Right lobe of liver (tissue), 4 donors: Measurements from ENCODE around the gene C2CD3.

Experiments
- POLR2A ChIP-seq: fragments of 450-650 bp; IDR thresholded peaks from one replicate; pipeline ENCODE4 v1.6.1; 2017; ENCODE audit warnings: antibody characterized with exemption, mild to moderate bottlenecking
- TF ChIP-seq, protein P1 (sequence below), 4 donors: fragments of 200-600 bp in 3 of 4; fragments of 450-650 bp in 1 of 4; IDR thresholded peaks; one replicate each; pipeline versions ENCODE4 v1.5.1 to v1.8.0; 2016 to 2022; ENCODE audit warnings: antibody characterized with exemption in 4 of 4, mild to moderate bottlenecking in 2 of 4
- donor health status: DM: no; HTN: no; CAD: no.
- donor health status: DM: no; HTN: no; CAD: no.
- donor health status: DM: no; HTN: yes; CAD: no.

- TF ChIP-seq, protein P1, sequence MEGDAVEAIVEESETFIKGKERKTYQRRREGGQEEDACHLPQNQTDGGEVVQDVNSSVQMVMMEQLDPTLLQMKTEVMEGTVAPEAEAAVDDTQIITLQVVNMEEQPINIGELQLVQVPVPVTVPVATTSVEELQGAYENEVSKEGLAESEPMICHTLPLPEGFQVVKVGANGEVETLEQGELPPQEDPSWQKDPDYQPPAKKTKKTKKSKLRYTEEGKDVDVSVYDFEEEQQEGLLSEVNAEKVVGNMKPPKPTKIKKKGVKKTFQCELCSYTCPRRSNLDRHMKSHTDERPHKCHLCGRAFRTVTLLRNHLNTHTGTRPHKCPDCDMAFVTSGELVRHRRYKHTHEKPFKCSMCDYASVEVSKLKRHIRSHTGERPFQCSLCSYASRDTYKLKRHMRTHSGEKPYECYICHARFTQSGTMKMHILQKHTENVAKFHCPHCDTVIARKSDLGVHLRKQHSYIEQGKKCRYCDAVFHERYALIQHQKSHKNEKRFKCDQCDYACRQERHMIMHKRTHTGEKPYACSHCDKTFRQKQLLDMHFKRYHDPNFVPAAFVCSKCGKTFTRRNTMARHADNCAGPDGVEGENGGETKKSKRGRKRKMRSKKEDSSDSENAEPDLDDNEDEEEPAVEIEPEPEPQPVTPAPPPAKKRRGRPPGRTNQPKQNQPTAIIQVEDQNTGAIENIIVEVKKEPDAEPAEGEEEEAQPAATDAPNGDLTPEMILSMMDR (IDR thresholded peaks at IDR 0.05): no peak
- no peak for TF ChIP-seq POLR2A
Observed at GRCh38 chr11:74019104-74019738, 151.6 kb downstream of the C2CD3 start.
